ENCODE data around the gene SAP25. TPM values are rescaled to one million over a fixed set of nuclear protein-coding genes. Genes with fewer than 3 reads are reported as not detected.

The SAP25 gene
- total RNA-seq, 1 donor from 2014 or later: not detected

DNA sequence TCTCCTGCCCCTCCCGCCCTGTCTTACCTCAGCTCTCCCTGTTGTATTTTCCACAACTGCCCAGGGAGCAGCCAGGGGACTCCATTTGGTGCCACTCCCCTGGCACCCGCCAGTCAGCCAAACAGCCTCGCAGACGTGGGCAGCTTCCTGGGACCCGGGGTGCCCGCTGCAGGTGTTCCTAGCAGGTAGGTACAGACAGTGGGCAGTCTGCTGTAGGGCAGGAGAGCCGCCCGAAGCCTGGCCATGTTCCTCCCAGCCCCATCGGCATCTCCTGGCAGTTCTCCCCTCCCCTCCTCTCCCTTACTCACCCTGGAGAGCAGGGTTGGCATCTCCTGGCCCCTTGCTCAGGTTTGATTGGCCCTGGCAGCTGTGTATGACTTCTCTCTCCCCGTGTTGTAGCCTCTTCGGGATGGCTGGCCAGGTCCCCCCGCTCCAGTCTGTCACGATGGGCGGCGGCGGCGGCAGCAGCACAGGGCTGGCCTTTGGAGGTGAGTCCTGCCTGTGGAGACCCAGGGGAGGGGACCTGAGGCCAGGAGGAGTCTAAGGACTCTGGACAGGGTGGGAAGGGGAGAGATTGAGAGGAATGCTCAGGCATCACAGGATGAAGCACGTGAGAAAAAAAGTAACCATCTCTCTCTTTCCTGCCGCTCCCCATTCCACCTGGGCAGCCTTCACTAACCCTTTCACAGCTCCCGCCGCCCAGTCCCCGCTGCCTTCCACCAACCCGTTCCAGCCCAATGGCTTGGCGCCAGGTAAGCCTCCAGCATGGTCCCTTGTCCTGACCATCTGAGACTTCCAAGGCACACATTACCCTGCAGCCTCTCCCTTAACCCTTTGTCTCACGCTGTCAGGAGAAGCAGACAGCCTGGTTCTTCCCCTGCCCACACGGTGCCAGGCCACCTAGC is 11.3 kb downstream of the SAP25 start:
- TF ChIP-seq, protein P1, sequence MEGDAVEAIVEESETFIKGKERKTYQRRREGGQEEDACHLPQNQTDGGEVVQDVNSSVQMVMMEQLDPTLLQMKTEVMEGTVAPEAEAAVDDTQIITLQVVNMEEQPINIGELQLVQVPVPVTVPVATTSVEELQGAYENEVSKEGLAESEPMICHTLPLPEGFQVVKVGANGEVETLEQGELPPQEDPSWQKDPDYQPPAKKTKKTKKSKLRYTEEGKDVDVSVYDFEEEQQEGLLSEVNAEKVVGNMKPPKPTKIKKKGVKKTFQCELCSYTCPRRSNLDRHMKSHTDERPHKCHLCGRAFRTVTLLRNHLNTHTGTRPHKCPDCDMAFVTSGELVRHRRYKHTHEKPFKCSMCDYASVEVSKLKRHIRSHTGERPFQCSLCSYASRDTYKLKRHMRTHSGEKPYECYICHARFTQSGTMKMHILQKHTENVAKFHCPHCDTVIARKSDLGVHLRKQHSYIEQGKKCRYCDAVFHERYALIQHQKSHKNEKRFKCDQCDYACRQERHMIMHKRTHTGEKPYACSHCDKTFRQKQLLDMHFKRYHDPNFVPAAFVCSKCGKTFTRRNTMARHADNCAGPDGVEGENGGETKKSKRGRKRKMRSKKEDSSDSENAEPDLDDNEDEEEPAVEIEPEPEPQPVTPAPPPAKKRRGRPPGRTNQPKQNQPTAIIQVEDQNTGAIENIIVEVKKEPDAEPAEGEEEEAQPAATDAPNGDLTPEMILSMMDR (IDR thresholded peaks at IDR 0.05; ENCODE audit: insufficient read depth, low read length, severe bottlenecking): no peak
- DNase-seq (ENCODE audit: low read depth): no peak
- FAIRE-seq: no peak
- Histone ChIP-seq H3K36me3 (ENCODE audit: control insufficient read depth, insufficient read depth, low read length) (peaks cover 3% of the 10 kb centered on the region), H3K4me3 (ENCODE audit: low read depth, low read length) (no peak overlapping the region), H3K27me3 (ENCODE audit: control insufficient read depth, insufficient read depth, low read length) (no peaks in the 10 kb centered on the region)

DNA sequence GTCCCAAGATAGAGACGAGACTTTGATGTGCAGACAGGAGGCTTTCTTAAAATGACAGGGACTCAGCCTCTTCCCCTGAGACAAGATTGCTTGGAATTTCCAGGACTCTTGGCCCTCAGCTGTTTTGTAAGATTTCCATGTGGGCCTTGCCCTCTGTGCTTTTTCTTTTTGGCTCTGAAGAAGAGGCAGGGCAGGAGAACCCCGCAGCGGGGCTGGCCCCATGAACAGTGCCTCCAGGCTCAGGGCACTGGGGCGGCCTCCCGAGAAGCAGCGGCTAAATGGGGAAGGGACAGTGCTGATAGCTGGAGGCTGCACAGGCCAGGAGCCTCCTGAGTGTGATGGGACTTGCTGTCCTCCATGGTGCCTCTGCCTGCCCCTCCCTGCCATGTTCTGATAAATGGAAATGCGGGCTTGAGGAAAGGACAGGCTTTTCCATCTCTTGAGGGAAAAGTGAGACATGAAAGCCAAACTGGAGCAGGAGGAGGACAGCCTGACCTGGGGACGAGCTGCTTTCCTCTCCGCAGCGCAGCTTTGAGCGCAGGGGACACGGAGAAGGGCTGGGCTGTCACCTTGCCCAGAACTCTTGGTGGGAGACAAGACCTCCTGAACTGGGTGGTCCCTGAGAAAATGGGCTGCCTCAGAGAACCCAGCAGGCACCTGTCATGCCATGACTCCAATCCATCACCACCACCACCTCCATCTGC is 12.1 kb downstream of the SAP25 start:
- no peak for FAIRE-seq

DNA sequence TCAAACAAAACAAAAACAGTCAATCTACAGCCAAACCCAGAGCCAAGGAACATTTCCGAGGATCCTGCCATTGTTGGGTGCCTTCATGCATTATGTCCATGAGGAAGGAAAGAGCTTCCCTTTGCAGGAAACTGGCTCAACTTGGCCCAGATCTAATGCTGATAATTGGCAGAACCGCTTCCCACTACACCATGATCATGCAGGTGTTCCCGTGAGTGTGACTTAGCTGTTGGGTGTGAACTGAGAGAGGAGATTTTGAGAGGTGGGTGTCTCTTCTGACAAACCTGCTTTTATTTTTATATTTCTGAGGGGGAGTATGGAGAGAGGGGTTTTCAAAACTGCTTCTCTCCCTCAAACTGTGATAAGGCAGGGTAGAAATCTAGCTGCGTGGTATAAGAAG is 14.6 kb downstream of the SAP25 start:
- TF ChIP-seq, protein P1 (IDR thresholded peaks at IDR 0.05; ENCODE audit: insufficient read depth, low read length, severe bottlenecking): no peak
- H3K36me3 ChIP-seq (ENCODE audit: control insufficient read depth, insufficient read depth, low read length): peaks cover 3% of the 10 kb centered on the region
- no peak for DNase-seq (ENCODE audit: low read depth)
- FAIRE-seq: no peak
- H3K4me3 ChIP-seq (ENCODE audit: low read depth, low read length): no peak overlapping the region
- no peaks in the 10 kb centered on the region for H3K27me3 ChIP-seq (ENCODE audit: control insufficient read depth, insufficient read depth, low read length)

More for the DNA sequence above, 12.1 kb downstream of the SAP25 start:
- Histone ChIP-seq H3K27me3 (ENCODE audit: control insufficient read depth, insufficient read depth, low read length) (no peaks in the 10 kb centered on the region), H3K4me3 (ENCODE audit: low read depth, low read length) (no peak overlapping the region), H3K36me3 (ENCODE audit: control insufficient read depth, insufficient read depth, low read length) (peaks cover 3% of the 10 kb centered on the region)
- DNase-seq (ENCODE audit: low read depth): no peak
- TF ChIP-seq, protein P1 (IDR thresholded peaks at IDR 0.05; ENCODE audit: insufficient read depth, low read length, severe bottlenecking): no peak

DNA sequence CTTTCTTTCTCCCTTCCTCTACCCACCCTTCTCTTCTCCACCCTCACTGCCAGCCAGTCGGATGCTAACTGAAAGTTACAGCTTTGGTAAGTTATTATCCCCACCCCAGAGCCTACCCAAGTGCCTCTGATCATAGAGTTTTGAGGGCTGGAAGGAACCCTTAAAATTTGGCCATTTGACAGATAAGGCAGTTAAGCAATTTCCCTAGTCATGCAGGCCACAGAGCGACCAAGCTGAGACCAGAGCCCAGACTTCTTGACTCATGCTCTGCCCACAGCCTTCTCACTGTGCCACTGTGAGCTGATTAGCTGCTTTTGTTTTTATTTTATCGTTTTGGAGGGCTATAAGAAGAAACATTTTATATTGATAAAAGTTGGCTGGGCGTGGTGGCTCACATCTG is 17.2 kb downstream of the SAP25 start:
- Histone ChIP-seq H3K36me3 (ENCODE audit: control insufficient read depth, insufficient read depth, low read length) (peaks cover 3% of the 10 kb centered on the region), H3K4me3 (ENCODE audit: low read depth, low read length) (no peak overlapping the region), H3K27me3 (ENCODE audit: control insufficient read depth, insufficient read depth, low read length) (no peaks in the 10 kb centered on the region)
- DNase-seq (ENCODE audit: low read depth) (no peak), FAIRE-seq (no peak)
- TF ChIP-seq, protein P1 (IDR thresholded peaks at IDR 0.05; ENCODE audit: insufficient read depth, low read length, severe bottlenecking): no peak

DNA sequence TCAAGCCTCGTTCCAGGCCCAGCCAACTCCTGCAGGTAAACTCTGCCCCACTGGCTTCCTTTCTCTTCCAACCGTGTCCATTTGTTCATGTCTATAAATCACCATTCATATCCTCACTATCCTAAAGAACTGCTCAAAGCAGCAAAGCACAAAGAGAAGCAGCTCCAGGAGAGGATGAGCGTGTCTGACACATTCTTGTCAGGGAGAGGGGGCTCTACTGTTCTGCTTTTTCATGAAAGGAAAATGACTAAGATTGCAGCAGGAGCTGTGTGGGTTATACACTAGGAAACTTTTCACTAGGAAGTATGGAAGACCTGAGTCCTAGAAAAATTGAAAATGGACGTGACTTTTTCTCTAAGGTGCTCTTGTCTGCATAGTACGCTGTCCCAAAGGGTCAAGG is 18.0 kb downstream of the SAP25 start:
- no peak for FAIRE-seq
- H3K36me3 ChIP-seq (ENCODE audit: control insufficient read depth, insufficient read depth, low read length): peaks cover 2% of the 10 kb centered on the region
- TF ChIP-seq, protein P1 (IDR thresholded peaks at IDR 0.05; ENCODE audit: insufficient read depth, low read length, severe bottlenecking): no peak
- H3K4me3 ChIP-seq (ENCODE audit: low read depth, low read length): no peak overlapping the region
- H3K27me3 ChIP-seq (ENCODE audit: control insufficient read depth, insufficient read depth, low read length): no peaks in the 10 kb centered on the region
- no peak for DNase-seq (ENCODE audit: low read depth)
